GM18519 (cell line): Measurements from ENCODE around the gene GOLGA6B.
"Not testable (repeated sequence)": the region's sequence is repeated elsewhere in the genome, so short reads cannot be mapped to it uniquely, and the experiment has no call there.

Experiments
- ATAC-seq: cut with Tn5 transposase; IDR thresholded peaks from one replicate; pipeline ENCODE4 v1.9.1; 2021; ENCODE audit warnings: mild to moderate bottlenecking, moderate library complexity; ENCODE audit not compliant: unreplicated experiment, low FRiP score

Gene GOLGA6B, protein sequence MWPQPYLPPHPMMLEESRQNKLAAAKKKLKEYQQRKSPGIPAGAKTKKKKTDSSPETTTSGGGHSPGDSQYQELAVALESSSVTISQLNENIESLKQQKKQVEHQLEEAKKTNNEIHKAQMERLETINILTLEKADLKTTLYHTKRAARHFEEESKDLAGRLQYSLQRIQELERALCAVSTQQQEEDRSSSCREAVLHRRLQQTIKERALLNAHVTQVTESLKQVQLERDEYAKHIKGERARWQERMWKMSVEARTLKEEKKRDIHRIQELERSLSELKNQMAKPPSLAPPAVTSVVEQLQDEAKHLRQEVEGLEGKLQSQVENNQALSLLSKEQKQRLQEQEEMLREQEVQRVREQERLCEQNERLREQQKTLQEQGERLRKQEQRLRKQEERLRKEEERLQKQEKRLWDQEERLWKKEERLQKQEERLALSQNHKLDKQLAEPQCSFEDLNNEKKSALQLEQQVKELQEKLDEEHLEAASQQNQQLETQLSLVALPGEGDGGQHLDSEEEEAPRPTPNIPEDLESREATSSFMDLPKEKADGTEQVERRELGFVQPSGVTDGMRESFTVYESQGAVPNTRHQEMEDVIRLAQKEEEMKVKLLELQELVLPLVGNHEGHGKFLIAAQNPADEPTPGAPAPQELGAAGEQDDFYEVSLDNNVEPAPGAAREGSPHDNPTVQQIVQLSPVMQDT

DNA sequence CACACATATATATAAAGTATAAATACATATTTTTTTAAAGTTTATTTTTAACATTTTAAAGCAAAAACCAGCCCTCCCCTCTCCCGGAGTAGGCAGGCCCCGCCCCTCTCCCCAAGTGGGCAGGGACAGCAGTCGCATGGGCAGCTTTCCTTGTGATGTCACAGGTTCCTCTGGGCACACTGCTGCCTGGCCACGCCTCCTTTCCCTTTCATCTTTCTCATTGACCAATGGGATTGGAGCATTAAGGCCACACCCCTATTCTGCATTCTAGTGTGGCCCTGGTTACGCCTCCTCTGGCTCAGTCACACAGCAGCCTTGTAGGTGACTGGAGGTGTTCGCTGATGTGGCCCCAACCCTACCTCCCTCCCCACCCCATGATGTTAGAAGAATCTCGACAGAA, at the start of gene GOLGA6B:
GOLGA6B (plus strand) TSS at position 301 of the 400 bp plus-strand sequence; CDS start at position 342, 41 bp downstream.
- not testable (repeated sequence) for ATAC-seq

DNA sequence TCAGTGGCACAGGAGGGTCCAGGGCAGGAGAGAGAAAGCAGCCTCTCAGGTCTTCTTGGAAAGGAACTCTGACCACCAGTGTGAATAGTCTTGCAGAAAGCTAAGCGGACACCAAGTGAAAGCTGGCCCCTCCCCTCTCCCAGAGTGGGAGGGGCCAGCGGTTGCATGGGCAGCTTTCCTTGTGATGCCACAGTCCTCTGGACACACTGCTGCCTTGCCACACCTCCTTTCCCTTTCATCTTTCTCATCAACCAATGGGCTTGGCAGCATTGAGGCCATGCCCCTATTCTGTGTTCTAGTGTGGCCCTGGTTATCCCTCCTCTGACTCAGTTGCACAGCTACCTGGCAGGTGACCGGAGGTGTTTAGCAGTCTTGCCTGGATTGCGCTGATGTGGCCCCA, 49.7 kb upstream of the GOLGA6B start:
- no peak for ATAC-seq

DNA sequence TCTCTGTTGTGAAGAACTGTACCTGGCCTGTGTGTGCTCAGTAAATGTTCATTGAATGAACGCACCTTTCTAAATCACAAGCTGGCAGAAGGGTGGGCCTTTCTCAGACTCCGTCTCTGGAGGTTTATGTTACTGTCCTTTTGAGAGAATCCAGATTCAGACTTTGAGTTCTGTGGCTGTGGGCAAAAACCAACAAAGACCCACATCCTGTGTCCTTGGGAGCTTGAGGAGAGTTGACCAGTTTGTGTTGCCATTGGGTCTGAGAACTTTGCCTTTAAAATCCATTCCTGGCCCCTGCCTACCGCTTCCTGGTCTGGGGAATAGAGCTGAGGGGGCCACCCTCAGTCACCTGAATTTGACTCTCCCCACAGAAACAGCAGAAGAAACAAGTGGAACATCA, 46.4 kb upstream of the GOLGA6B start:
- ATAC-seq, result not testable (repeated sequence)

DNA sequence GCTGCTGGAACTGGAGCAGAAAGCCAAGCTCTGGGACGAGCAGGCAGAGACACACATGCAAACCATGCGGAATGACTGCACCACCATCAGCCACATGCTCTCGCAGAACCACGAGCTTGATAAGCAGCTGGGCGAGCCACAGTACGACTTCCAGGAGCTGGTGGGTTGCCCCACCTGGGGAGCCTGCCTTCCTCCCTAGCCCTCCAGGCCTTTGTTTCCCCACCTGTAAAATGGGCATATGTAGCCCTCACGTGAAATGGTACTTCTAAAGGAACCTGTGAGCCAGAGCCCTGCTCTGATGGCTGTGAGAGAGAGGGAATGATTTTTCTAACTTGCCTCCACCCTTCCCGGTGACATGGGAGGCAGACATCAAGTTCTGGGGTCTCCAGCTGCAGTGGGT, 44.6 kb upstream of the GOLGA6B start:
- ATAC-seq, result no peak

DNA sequence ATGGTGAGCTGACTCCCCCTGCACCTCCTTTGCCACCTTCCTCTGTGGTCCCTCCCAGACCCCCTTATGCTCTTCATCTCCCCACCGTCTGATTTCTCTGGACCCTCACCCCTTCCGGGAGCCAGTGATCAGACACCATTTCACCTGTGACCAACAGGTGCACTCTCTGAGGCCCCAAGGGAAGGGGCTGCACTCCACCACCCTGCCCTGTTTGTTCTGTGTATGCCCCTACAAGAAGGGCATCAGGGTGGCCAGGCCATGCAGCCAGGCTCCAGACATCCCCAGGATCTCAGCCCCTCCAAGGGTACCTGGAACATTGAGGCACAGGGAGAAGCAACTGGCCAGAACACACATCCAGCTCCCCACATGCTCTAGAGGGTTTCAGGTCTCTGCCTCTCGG, 42.2 kb upstream of the GOLGA6B start:
- not testable (repeated sequence) for ATAC-seq

DNA sequence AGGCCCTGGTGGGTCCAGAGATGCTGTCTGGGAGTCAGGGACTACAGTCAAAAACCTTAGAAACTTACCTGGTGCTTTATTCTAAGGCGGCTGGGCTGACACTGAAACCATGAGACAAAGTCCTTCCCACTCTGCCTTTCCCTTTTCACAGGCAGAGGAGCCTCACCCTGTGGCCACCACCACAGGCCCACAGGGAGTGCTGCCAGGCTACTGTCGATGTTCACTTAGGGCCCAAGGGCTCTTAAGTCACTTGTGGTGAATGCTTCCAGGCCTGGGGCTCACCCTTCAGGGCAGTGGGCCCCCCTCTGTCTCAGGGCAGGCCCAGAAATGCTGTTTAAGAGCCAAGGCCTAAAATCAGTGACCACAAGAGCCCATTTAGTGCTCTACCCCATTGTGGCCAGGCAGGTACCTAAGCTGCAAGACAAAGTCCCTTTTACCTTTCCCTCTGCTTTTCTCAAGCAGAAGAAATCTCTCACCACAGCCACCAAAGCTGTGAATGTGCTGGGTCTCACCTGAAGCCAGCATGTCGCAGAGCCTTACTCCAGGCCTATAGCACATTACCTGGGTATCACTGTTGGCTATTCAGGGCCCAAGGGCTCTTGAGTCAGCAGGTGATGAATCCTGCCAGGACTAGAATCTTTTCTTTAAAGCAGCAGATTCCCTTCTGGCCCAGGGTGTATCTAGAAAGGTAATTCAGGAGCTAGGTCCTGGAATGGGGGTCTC, 39.5 kb upstream of the GOLGA6B start:
- no peak for ATAC-seq

DNA sequence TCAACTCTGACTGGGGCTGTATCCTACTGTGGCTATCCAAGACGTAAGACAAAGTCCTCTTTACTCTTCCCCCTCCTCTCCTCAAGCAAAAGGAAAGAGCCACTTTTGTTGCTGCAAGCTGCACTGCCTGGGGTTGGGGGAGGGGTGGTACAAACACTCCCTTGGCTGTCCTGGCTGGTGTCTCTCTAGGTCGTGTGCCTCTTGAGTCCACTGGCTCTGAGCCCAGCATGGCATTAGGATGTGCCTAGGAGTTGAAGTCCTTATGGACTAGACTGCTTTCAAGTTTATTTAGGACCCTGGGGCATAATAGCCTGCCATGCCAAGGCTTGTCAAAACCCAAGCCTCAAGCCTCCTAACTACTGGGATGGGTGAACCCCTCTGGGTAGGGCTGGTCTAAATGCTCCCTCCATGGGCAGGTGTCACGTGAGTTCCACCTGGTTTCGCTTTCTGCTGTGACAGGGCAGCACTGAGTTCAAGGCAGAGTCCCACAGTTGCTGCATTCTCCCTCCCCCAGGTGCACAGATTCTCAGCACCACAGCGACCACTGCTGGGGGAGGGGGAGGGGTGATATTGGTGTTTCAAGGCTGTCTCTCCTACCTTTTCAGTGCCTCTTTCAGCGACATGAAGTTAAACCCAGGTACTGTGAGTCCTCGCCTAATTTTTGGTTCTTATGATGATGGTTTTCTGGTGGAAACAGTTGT, 38.8 kb upstream of the GOLGA6B start:
- ATAC-seq, result not testable (repeated sequence)

DNA sequence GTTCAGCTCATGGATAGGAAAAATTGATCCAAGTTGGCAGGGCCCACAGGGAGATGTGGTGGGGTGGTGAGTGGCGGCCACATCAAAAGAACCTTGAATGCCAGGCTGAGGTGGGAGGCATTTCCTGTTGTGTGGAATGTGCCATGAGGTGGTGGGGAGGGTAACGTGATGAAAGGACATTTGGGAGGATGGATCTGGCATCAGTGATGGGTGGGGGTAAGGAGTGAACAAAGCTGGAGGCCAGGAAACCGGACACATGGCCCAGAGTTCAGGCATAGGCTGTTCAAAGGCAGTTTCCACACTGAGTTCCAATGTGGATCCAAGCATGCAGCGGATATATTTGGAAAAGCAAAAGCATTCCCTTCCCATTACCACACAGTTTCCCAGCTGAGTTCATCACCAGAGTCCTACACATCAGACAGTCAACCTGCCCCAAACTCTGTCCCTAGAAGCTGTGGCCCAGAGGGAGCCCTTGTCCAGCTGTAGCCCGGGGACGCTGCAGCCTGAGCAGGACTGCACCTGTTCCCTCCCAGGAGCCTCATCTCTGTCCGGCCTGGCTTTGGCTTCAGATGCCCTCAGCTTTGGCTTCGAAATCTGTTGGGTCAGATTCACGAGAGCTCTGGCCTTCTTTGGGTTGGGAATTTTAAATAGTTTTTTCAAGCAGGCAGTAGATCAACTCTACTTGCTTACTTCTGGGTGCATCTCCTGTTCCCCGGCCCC, 37.8 kb upstream of the GOLGA6B start:
- no peak for ATAC-seq

DNA sequence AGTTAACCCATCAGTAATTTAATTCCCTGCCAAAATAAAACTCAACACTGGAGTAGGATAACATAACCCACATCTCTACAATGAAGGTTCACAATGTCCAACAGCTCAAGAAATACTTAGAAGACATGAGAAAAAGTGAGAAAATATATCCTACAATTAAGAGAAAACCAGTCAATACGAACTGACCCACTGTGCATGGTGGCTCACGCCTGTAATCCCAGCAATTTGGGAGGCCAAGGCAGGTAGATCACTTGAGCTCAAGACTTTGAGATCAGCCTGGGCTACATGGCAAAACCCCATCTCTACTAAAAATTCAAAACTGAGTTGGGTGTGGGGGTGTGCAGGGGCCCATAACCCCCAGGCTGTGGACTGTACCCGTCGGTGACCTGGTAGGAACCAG, 30.6 kb upstream of the GOLGA6B start:
- ATAC-seq, result not testable (repeated sequence)

DNA sequence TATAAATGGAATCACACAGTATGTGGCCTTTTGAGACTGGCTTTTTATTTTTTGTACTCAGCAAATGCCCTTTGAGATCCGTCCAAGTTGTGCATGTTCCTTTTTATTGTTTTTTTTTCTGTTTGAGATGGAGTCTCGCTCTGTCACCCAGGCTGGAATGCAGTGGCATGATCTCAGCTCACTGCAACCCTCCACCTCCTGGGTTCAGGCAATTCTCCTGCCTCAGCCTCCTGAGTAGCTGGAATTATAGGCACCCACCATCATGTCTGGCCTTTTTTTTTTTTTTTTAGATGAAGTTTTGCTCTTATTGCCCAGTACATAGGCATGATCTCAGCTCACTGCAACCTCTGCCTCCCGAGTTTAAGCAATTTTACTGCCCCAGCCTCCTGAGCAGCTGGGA, 28.3 kb upstream of the GOLGA6B start:
- ATAC-seq, result not testable (repeated sequence)

DNA sequence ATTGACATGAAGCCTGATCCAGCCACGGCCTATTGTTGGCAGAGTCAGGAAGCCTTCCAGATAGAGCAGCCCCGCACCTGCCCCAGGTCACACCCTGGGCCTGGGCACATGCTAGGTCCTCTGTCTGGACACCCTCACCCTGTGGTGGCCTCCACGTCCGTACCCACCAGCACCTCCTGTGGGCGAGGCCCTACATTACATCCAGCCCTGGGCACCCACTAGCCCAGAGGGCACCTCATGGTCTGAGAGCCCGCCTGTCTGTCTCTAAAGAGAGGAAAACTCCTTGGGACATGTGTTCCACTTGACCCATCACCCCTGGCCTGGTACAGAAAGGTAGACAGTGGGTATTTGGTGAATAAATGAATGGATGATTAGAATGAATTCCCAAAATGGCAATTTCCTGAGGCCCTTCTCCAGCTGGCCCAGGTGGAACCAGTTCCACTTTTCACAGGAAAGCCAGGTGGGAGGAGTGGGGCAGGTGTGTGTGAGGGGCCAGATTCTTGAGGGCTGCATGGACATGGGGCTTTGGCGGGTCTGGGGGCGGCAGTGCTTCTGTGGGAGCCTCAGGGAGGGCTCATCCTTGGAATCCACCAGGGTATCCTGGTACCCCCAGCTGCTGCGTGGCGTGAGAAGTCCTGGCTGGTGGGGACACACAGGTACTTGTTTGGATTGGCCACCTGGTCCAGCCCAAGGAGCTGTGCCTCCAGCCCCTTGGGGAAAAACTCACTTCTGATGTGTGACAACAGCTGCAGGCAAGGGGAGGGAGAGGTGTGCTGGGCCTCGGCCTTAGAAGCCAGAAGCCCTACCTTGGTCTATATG, 26.0 kb upstream of the GOLGA6B start:
- ATAC-seq, result not testable (repeated sequence)

DNA sequence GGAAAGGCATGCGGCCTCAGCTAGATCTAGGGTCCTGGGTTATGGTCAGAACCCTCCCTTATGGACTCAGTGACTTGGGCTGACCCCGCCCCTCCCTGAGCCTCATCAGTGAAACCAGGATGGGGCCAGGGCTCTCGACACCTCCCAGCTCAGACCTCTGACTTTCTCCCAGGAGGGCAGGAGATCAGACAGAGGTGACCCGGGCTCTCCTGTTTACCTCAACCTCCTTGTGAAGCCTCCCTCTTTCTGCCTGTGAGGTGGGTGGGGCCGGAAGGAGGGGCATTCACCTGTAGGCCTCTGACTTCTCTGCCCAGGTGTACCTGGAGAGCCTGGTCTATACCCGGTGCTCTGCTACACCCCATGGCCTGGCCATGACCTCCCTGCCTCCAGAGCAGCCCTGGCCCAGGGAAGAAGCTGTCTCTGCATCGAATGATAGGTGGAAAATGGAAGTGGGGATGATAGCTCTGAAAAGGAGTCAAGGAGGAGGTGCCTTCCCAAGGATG, 25.4 kb upstream of the GOLGA6B start:
- not testable (repeated sequence) for ATAC-seq

DNA sequence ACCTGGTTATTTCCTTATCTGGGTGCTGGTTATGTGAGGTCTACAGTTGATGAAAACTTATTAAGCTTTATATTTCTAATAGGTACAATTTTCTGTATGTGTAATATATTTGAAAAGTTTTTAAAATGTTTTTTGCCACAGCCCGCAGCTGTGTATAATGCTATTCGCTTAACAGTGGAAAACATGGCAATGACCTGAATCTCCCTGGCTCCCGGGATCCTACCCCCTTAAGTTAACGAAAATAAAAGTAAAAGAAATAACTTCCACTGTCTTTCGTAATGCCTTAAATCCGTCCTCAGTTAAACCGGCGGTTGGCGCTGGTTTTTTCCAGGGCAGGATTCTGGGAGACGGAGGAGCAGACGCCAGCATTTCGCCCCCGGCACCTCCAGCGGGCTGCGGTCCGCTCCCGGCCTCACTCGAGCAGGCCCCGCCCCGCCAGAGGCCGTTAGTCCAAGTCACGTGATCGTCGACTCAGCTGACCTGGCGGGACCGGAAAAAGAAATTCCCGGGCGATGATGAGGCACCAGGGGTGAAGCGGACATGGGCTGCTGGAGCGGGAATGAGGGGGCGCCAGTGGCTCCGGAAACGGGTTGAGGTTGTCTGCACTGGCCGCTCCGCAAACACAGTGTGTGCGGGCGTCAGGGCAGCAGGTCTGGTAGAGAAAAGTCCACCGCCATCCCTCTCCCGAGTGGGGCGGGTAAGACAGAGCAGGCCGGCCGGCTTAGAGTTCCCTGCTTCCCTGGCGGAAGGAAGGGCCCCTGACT, 17.8 kb upstream of the GOLGA6B start:
- ATAC-seq, result not testable (repeated sequence)

DNA sequence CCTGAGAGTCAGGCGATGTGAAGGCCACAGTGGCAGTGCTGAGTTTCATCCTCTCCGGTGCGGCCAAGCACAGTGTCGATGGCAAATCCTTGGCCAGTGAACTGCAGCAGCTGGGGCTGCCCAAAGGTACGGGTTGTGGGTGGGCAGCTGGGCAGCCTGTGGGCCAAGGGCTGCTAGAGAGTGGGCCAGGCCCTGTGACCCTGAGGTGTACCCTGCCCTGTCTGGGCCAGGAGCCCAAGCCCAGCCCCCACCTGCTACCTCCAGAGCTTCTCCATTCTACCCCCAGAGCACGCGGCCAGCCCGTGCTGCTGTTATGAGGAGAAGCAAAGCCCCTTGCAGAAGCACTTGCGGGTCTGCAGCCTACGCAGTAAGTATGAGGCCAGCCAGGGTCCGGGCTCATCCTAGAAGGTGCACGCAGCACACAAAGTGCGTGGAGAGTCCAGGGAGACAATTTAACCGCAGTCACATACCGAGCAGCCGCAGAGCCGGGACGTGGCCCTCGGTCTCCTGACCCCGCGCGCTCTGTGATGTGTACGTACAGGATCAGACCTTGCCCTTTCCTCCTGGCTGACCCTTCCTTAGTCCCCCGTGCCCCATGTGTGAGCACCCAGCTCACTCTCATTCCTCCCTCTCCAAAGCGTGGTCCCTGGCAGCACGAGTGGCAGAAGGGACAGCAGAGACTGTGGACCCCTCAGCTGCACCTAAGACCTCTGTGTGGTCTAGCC, 14.6 kb upstream of the GOLGA6B start:
- not testable (repeated sequence) for ATAC-seq

DNA sequence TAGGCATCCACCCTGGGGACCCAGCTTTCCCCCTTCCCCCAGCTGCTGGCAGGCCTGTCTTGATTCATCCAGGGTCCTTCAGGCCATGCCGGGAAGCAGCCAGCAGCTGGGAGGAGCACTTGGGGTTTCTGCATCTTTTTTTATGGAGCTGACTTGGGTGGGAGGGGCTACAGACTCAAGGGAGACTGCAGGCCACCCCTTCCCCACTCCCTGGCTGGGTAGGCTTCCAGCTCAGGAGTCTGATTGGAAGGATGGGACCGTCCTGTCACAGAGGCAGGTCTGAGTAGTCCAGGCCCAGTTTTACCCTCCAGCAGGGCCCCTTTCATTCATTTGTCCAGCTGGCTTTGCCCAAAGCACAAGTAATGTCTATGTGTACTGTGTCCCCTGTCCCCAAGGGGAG, 12.2 kb upstream of the GOLGA6B start:
- ATAC-seq, result not testable (repeated sequence)

DNA sequence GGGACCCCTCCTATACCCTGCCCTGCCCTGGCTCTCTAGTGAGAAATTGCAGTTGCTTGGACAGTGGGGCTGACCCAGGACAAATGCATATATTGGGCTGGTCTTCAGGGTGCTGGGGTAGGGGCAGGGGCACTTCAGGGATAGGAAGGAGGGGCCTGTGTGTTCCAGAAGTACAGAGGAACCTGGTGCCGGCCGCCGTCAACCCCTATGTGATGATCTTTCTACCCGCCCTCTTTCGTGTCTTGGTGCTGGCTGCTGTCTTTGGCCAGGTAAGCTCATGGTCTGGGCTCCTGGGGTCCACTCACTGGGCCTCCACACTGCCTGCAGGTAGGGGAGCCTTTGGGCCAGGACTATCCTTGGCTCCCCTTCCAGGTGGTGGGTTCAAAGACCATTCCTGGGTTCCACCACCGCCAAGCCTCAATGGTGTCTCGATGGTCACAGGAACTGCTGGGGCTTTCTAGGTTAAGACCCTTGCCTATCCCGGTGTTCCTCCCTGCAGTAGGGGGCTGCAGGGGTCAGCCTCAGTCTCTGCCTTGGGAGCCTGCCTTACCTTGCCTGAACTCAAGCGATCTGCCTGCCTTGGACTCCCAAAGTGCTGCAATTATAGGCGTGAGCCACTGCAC, 5.8 kb upstream of the GOLGA6B start:
- not testable (repeated sequence) for ATAC-seq

DNA sequence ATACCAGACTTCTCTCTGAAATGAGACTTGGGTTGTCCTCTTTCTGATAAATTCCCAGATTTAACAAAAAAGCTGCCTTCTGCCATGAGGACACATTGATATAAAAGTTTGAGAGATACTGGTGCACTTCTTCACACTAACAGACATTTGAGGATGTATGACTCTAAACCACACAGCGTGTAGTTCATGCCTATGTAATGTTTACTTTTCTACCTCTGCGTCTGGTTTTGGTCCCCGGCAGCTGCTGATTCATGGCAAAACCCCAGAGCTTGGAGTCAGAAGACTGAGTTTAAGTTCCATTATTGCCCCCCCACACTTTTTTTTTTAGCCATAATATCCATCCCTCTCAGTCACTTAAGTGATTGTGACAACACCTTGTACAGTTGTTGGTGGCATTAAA, 1.5 kb downstream of the GOLGA6B start:
- ATAC-seq, result not testable (repeated sequence)
